Kasumi-1 (cell line): Measurements from ENCODE around the gene CAPN7.
"Not testable (repeated sequence)": the region's sequence is repeated elsewhere in the genome, so short reads cannot be mapped to it uniquely, and the experiment has no call there.

Experiments used
- DNase-seq, 2 experiments: peaks; one replicate each; lab custom pipeline; 2025; lab: John Stamatoyannopoulos, UW

CAPN7 gene

DNA sequence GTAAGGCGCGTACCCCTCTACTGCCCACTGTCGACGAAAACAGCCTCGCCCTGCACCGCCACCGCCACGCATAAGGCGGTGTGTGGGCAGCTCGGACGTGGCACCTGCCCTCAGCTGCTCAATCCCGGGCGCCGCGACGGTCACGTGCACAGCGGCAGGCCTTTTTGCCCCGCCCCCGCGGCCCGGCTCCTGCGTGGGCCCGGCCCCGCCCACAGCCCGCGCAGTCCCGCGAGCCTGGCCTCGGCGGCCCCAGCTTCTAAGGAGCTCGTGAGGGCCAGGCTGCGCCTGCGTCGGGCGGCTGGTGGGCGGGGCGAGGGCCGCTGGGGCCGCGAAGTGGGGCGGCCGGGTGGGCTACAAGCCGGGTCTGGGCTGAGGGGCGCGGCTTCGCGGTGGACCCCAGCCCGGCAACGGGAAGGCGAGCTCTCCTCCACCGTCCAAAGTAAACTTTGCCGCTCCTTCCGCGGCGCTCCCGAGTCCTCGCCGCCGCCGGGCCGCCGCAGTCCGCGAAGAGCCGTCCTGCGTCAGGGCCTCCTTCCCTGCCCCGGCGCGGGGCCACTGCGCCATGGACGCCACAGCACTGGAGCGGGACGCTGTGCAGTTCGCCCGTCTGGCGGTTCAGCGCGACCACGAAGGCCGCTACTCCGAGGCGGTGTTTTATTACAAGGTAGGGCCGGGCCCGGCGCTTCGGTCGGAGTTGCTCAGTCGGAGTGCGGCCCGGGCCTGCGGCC is at the start of gene CAPN7:
Gene CAPN7, plus strand, starts transcription at position 313 of the 728 bp plus-strand sequence. Its CDS starts 250 bp downstream, at position 563.
- DNase-seq = no peak

- no peak for DNase-seq
Observed at GRCh38 chr3:15157441-15157840, 48.6 kb upstream of the CAPN7 start.

GRCh38 chr3:15159501-15160136 is 46.4 kb upstream of the CAPN7 start:
- peak; percentile 13 to 30 for DNase-seq

DNA sequence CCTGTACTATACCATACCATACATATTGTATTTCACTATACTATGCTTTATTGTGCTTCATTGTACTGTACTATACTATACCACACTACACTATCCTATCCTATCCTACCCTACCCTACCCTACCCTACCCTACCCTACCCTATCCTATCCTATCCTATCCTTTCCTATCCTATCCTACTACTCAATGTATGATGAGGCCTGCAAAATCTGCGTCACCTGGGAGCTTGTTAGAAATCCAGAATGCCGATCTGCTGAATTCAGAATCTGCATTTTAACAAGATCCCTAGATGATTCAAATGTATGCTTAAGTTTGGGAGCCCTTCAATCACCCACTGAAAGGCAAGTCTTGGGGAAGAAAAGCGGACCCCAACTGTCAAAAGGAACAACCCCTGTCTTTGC is 45.4 kb upstream of the CAPN7 start:
- no peak for DNase-seq

- DNase-seq = no peak
Observed at GRCh38 chr3:15161133-15161532, 44.9 kb upstream of the CAPN7 start.

- DNase-seq = not testable (repeated sequence)
Observed at GRCh38 chr3:15163656-15164055, 42.4 kb upstream of the CAPN7 start.

- DNase-seq = no peak
Observed at GRCh38 chr3:15164340-15164739, 41.7 kb upstream of the CAPN7 start.

DNA sequence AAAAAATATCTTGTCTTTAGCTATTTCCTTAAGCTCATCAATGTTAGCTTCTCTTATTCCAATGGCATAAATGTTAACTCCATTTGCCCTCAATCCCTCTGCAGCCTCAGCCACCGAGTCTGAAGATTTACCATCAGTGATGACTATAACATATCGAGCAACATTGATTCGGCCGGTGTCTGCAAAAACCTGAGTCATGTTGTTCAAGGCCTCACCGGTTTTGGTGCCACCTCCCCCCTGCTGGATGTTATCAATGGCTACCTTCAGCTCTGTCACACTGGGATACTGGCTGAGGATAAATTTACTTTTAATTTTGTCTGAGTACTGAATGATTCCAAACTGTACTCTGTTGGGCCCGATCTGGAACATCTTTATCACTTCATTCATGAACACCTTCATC is 41.0 kb upstream of the CAPN7 start:
- DNase-seq = no peak

DNA sequence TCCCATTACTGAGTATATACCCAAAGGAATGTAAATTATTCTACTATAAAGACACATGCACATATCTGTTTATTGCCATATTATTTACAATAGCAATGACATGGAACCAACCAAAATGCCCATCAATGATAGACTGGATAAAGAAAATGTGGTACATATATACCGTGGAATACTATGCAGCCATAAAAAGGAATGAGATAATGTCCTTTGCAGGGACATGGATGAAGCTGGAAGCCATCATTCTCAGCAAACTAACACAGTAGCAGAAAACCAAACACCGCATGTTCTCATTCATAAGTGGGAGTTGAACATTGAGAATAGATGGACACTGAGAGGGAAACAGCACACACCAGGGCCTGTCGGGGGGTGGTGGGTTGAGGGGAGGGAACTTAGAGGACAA is 39.7 kb upstream of the CAPN7 start:
- DNase-seq = not testable (repeated sequence)

- no peak for DNase-seq
Observed at GRCh38 chr3:15171096-15171495, 35.0 kb upstream of the CAPN7 start.

- DNase-seq = no peak
Observed at GRCh38 chr3:15172806-15173205, 33.2 kb upstream of the CAPN7 start.

- DNase-seq = no peak
Observed at GRCh38 chr3:15174953-15175352, 31.1 kb upstream of the CAPN7 start.

DNA sequence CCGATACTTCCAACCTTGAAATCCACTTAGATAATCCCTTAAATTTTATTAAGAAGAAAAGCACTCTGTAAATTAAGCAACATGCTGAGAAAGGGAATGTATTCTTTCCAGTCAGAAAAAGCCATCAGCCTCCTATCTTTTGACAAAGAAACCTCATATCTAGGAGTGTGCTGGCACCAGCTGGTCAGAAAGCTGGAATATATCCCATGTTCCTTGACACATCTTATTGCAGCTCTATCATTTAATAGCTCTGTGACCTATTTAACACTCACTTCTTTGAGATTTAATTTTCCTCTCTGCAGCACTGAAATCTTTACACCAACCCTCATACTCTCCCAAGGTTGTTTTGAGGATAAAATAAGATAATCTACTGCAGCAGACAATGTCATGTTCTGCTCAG is 30.4 kb upstream of the CAPN7 start:
- DNase-seq = no peak

DNA sequence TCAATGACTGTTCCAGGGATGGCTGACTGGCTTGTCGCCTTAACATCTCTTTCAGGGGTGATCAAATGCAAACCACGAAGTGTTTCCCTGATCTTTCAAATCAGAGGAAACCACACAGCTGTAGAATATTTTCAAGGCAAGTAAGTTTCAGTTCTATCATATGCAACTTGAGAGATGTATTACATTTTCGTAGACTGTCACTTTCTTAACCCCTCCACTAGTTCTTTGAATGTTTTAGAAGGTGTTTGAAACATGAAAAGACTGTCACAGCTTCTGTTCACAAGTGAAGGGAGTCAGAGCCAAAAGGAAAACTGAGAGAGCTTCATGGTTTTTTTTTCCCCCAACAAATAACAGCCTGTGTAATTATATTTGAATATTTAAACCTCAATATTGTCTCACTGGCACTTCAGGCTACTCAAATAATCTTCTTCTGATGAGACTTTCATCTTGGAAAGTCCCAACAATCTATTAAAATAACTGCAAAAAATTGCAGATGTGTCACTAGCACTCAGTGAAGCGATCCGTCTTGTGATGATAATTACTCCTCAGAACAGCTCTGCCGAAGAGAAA is 25.9 kb upstream of the CAPN7 start:
- DNase-seq = no peak

DNA sequence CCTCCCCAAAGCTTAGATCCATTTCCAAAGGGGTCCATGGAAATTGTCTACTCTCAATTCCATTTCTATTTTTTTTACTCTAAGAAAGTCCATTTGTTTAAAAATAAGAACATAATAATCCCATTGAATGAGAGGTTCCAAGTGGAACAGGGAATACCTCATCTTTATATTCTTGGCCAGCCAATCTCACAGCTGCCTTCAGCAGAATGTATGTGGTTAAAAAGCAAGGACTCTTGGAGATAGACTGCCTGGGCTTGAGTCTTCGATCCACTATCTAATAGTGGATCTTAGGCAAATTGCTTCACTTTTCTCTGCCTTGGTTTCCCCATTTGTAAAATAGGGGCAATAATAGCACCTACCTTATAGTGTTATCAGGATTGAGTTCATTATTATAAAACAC is 24.5 kb upstream of the CAPN7 start:
- DNase-seq = no peak

- no peak for DNase-seq
Observed at GRCh38 chr3:15181963-15182362, 24.1 kb upstream of the CAPN7 start.

DNA sequence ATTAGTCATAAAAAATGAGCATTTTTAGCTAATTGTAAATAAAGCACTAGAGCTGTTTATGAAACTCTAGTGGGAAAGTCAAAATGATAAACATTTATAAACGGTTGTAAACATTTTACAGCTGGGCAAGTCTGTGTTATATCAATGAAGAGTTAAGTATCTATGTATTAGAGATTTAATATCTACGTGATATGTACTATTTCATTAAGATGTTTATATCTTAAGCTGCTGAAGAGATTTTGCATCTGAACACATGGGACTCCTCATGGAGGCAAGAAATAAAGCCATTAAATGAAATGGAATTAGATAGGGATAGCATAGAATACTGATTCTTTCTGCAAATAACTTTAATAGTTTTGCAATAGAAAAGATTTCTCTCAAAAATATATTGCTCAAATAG is 23.0 kb upstream of the CAPN7 start:
- DNase-seq = no peak

DNA sequence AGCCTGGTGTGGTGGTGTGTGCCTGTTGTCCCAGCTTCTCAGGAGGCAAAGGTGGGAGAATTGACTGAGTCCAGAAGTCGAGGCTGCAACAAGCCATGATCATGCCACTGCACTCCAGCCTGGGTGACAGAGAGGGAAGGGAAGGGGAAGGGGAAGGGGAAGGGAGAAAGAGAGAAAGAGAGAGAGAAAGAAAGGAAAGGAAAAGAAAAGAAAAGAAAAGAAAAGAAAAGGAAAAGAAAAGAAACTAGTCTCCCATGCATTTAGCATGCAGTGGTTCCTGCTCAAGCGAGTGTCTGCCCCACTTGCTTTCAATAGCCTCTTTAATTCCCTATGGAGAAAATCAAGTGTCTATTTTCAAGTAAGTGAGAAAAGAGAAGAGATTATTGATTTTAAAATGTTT is 20.6 kb upstream of the CAPN7 start:
- DNase-seq = no peak

DNA sequence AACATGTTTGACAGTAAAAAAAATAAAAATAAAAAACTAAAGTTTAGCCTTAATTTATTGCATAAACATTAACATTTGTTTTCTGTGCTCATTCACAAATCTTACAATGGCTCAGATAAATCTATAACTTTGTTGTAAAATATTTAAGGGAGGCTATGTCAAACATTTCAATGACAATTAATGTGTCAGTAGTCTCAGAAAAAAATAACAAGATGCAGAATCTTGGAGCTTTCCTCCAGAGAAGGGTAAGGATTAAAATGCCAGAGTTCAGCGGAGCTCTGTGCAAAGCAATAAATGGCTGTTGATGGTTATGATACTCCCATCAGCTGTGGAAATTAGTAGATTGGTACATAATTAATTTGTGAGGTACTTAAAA is 20.0 kb upstream of the CAPN7 start:
- DNase-seq = no peak

GRCh38 chr3:15186477-15187164 is 19.4 kb upstream of the CAPN7 start:
- DNase-seq = not testable (repeated sequence)

DNA sequence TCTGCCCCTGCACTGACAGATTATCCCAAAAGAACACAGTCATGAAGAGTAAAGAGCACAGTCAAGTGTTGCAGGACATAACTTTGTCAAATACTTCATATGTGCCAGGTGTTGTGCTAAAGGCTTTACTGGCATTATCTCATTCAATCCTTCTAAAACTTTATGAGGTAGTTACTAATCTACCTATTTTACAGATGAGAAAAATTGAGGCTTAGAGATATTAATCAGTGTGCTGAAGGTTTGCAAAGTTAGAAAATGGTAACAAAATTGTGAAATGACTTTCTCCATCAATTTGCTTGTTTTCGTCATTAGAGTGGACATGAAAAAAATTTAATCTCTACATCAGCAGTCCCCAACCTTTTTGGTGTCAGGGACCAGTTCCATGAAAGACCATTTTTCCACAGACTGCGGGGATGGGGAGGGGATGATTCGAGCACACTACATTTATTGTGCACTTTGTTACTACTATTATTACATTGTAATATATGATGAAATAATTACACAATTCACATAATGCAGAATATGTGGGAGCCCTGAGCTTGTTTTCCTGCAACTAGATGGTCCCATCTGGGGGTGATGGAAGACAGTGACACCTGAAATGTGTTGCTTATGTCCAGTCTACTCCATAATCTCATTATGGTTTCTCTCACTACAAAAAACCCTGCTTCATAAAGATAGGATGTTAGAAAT is 8.6 kb upstream of the CAPN7 start:
- no peak for DNase-seq

DNA sequence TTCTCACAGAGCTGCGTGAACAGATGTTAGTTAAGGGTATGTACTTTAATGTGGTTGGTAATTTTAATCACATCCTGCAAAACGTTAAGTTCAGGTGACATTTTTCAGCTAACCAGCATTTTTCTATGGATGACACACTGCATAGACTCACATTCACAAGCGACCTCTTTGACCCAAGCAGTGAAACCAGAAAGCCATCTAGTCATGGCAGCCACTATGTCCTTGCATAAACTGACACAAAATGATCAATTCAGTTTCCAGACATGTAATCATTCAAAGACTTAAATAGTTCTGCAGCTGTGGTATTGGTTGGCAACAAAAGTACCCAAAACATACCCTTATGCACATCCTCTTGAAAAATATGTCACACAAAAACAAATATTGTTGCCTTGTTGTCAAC is 7.4 kb upstream of the CAPN7 start:
- DNase-seq = no peak
